ENCODE data around the gene NPR1. TPM values are rescaled to one million over a fixed set of nuclear protein-coding genes. Genes with fewer than 3 reads are reported as not detected.

The NPR1 gene
- 100 to 1,000 TPM in 2 of 4 donors, 10 to 100 TPM in 2; 49.1 to 220 (median 88.8) TPM for total RNA-seq

DNA sequence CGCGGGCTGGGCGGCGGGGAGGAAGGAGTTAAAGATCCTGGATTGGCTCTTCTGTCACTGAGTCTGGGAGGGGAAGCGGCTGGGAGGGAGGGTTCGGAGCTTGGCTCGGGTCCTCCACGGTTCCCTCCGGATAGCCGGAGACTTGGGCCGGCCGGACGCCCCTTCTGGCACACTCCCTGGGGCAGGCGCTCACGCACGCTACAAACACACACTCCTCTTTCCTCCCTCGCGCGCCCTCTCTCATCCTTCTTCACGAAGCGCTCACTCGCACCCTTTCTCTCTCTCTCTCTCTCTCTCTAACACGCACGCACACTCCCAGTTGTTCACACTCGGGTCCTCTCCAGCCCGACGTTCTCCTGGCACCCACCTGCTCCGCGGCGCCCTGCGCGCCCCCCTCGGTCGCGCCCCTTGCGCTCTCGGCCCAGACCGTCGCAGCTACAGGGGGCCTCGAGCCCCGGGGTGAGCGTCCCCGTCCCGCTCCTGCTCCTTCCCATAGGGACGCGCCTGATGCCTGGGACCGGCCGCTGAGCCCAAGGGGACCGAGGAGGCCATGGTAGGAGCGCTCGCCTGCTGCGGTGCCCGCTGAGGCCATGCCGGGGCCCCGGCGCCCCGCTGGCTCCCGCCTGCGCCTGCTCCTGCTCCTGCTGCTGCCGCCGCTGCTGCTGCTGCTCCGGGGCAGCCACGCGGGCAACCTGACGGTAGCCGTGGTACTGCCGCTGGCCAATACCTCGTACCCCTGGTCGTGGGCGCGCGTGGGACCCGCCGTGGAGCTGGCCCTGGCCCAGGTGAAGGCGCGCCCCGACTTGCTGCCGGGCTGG, at the start of gene NPR1:
Gene NPR1, plus strand, starts transcription at position 170 of the 818 bp plus-strand sequence. Its CDS starts 421 bp downstream, at position 591.
- TF ChIP-seq, protein P1, sequence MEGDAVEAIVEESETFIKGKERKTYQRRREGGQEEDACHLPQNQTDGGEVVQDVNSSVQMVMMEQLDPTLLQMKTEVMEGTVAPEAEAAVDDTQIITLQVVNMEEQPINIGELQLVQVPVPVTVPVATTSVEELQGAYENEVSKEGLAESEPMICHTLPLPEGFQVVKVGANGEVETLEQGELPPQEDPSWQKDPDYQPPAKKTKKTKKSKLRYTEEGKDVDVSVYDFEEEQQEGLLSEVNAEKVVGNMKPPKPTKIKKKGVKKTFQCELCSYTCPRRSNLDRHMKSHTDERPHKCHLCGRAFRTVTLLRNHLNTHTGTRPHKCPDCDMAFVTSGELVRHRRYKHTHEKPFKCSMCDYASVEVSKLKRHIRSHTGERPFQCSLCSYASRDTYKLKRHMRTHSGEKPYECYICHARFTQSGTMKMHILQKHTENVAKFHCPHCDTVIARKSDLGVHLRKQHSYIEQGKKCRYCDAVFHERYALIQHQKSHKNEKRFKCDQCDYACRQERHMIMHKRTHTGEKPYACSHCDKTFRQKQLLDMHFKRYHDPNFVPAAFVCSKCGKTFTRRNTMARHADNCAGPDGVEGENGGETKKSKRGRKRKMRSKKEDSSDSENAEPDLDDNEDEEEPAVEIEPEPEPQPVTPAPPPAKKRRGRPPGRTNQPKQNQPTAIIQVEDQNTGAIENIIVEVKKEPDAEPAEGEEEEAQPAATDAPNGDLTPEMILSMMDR (IDR thresholded peaks at IDR 0.05; ENCODE audit: low read depth) = no peak

DNA sequence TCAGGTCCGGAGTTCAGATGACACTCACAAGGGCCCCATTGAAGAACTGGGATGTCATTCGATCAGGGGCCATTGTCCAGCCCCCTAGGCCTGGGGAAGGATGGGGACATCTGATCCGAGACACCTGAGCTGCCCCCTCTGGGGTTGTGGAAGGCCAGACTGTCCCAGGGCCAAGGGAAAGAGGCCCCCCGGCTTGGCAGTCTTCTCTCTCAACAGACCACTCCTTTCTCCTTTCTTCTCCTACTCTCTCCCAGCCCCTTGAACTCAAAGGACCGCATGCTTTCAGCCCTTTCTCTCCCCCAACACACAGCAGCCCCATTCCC, 49.2 kb upstream of the NPR1 start:
- TF ChIP-seq, protein P1 (IDR thresholded peaks at IDR 0.05; ENCODE audit: low read depth) = no peak

DNA sequence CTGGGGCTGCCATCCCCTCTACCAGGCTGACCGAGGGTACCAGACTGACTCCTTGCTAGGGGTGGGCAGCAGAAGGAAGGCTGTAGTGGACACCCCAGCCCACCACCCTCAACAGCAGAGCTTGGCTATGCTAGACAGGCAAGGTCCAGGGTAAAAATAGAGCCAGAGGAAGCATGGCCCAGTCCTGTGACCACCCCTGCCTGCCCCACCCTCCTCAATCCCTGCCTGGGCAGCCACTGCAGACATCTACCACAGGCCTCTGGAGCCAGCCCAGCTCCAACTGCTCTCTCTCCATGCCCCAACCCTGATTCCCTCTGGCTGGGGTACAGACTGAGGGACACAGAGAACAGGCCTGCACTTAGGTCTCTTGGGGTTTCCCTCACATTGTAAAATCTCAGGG, 48.5 kb upstream of the NPR1 start:
- TF ChIP-seq, protein P1 (IDR thresholded peaks at IDR 0.05; ENCODE audit: low read depth) = no peak

GRCh38 chr1:153630384-153630783, 48.1 kb upstream of the NPR1 start:
- TF ChIP-seq, protein P1 (IDR thresholded peaks at IDR 0.05; ENCODE audit: low read depth) = no peak

- TF ChIP-seq, protein P1 (IDR thresholded peaks at IDR 0.05; ENCODE audit: low read depth) = no peak
Measured at GRCh38 chr1:153631047-153632022, 47.2 kb upstream of the NPR1 start.

DNA sequence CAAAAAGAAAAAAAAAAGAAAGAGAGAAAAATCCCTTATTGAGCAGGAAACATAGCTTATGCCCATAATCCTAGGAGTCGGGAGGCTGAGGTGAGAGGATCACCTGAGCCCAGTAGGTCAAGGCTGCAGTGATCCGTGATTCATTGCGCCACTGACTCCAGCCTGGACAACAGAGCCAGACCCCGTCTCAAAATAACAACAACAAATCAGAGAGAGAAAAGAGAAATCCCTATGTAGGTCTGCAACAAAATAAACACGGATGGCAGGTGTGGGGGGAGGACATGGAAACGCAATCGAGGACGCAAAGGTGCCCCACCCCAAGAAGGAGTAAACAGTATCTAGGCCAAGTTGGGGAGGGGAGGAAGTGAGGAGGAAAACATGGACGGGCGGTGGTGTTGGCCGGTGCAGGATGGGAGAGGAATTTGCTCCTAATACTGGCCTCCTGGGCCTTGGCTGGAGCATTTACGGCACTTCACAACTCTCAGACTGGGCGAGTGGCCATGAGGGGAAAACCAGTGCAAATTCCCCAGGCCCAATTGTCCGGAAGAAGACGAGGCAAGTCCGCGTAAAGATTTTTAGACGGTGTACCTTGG, 45.2 kb upstream of the NPR1 start:
- TF ChIP-seq, protein P1 (IDR thresholded peaks at IDR 0.05; ENCODE audit: low read depth) = no peak

All from subcutaneous adipose tissue (tissue), 4 donors.